Measurements from ENCODE around the gene EPHA4.

GRCh38 chr2:221554769-221555493, 17.2 kb downstream of the EPHA4 start:
- no peak for TF ChIP-seq MAX (IDR thresholded peaks at IDR 0.05)
- no peak for TF ChIP-seq CTCF (IDR thresholded peaks at IDR 0.05)
- TF ChIP-seq EP300 (IDR thresholded peaks at IDR 0.05), result no peak
- TF ChIP-seq POLR2A (IDR thresholded peaks at IDR 0.05; ENCODE audit: low read length), result no peak
- no peak for TF ChIP-seq REST (IDR thresholded peaks at IDR 0.05)
- TF ChIP-seq, protein P1, sequence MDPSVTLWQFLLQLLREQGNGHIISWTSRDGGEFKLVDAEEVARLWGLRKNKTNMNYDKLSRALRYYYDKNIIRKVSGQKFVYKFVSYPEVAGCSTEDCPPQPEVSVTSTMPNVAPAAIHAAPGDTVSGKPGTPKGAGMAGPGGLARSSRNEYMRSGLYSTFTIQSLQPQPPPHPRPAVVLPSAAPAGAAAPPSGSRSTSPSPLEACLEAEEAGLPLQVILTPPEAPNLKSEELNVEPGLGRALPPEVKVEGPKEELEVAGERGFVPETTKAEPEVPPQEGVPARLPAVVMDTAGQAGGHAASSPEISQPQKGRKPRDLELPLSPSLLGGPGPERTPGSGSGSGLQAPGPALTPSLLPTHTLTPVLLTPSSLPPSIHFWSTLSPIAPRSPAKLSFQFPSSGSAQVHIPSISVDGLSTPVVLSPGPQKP (IDR thresholded peaks at IDR 0.05; ENCODE audit: low read depth, low read length), result no peak
- no peak for TF ChIP-seq CBX8 (IDR thresholded peaks at IDR 0.05)
- no peak for TF ChIP-seq BHLHE40 (IDR thresholded peaks at IDR 0.05; ENCODE audit: low read depth, low read length)
- TF ChIP-seq RAD21 (conservative IDR thresholded peaks at IDR 0.05 in 1 of 2, IDR thresholded peaks at IDR 0.05 in 1 of 2), result no peak
- TF ChIP-seq RFX5 (IDR thresholded peaks at IDR 0.05), result no peak
